PC-3 (cell line): ENCODE results near the gene MOB4. TPM values are rescaled to one million over a fixed set of nuclear protein-coding genes. Genes with fewer than 3 reads are reported as not detected.

Experiments used
- ATAC-seq: fragments of 200-7000 bp; cut with Tn5 transposase; 2 replicates; pipeline ENCODE4 v1.9.1; 2020; ENCODE audit warnings: mild to moderate bottlenecking, moderate library complexity
- BruUV-seq: library from RNA; stranded (reverse); fragments of 400-500 nt; replicated peaks from 2 replicates; lab custom pipeline; 2021; lab: Mats Ljungman, UMichigan
- CTCF ChIA-PET: fragments of 300-600 bp; sonication (Branson Sonifier 250); formaldehyde crosslinking; loops from one replicate; lab custom pipeline; 2022; ENCODE audit warnings: antibody characterized with exemption; lab: Charles Lee
- POLR2A ChIA-PET: fragments of 300-600 bp; sonication (Branson Sonifier 250); formaldehyde crosslinking; loops from one replicate; lab custom pipeline; 2022; ENCODE audit warnings: antibody characterized with exemption; ENCODE audit not compliant: unreplicated experiment; lab: Charles Lee
- DNase-seq: peaks from one replicate; pipeline ENCODE4 v3.0.0-alpha.2; 2015
- H2AFZ ChIP-seq: fragments of 300-600 bp; sonication (generic); 2 replicates; pipeline ENCODE4 v1.6.0; 2016; ENCODE audit warnings: antibody characterized with exemption, low read length
- H3F3A ChIP-seq: fragments of 300-600 bp; sonication (generic); one replicate; pipeline ENCODE4 v1.6.0; 2017; ENCODE audit warnings: antibody characterized with exemption, low read length, control low read depth, mild to moderate bottlenecking; ENCODE audit not compliant: unreplicated experiment
- H3K27ac ChIP-seq: fragments of 300-600 bp; sonication (generic); 2 replicates; pipeline ENCODE4 v1.5.1; 2016; ENCODE audit warnings: mild to moderate bottlenecking, low read length
- H3K27me3 ChIP-seq: fragments of 300-600 bp; sonication (generic); 2 replicates; pipeline ENCODE4 v1.6.1; 2016; ENCODE audit warnings: low read length, mixed read lengths
- H3K36me3 ChIP-seq: fragments of 300-600 bp; sonication (generic); 2 replicates; pipeline ENCODE4 v1.6.1; 2016; ENCODE audit warnings: low read depth, mixed run types, low read length, mixed read lengths
- H3K4me1 ChIP-seq: fragments of 300-600 bp; sonication (generic); 2 replicates; pipeline ENCODE4 v1.5.1; 2016; ENCODE audit warnings: low read length; ENCODE audit not compliant: insufficient read depth
- H3K4me2 ChIP-seq: fragments of 300-600 bp; sonication (generic); 2 replicates; pipeline ENCODE4 v1.6.0; 2016; ENCODE audit warnings: low read length
- H3K4me3 ChIP-seq: fragments of 300-600 bp; sonication (generic); 2 replicates; pipeline ENCODE4 v1.5.1; 2016; ENCODE audit warnings: mild to moderate bottlenecking, low read length, mixed read lengths
- H3K79me2 ChIP-seq: fragments of 300-600 bp; sonication (generic); 2 replicates; pipeline ENCODE4 v1.6.1; 2017; ENCODE audit warnings: low read length, mixed read lengths
- H3K9ac ChIP-seq: fragments of 300-600 bp; sonication (generic); 2 replicates; pipeline ENCODE4 v1.6.0; 2016; ENCODE audit warnings: mild to moderate bottlenecking, low read length
- H3K9me2 ChIP-seq: fragments of 300-600 bp; sonication (generic); replicated peaks from 2 replicates; pipeline ENCODE4 v1.6.1; 2016; ENCODE audit warnings: mixed run types, low read length, mixed read lengths
- H3K9me3 ChIP-seq: fragments of 300-600 bp; sonication (generic); 2 replicates; pipeline ENCODE4 v1.6.1; 2016; ENCODE audit warnings: low read length, mixed read lengths
- H4K20me1 ChIP-seq: fragments of 300-600 bp; sonication (generic); 2 replicates; pipeline ENCODE4 v1.6.1; 2016; ENCODE audit warnings: low read length, mixed read lengths
- CTCF ChIP-seq: fragments of 300-600 bp; sonication (generic); conservative IDR thresholded peaks from 2 replicates; pipeline ENCODE4 v1.5.1; 2017; ENCODE audit warnings: antibody characterized with exemption, low read depth, mild to moderate bottlenecking, low read length
- EZH2 ChIP-seq: fragments of 300-600 bp; sonication (generic); IDR thresholded peaks from one replicate; pipeline ENCODE4 v1.6.1; 2017; ENCODE audit warnings: antibody characterized with exemption, mild to moderate bottlenecking, low read length; ENCODE audit not compliant: unreplicated experiment
- EZH2phosphoT487 ChIP-seq: fragments of 300-600 bp; sonication (generic); IDR thresholded peaks from 2 replicates; pipeline ENCODE4 v1.6.1; 2018; ENCODE audit warnings: mild to moderate bottlenecking, antibody characterized with exemption, low read length, borderline replicate concordance
- intact Hi-C: fragments of 100-400 bp; cut with micrococcal nuclease; formaldehyde crosslinking; loops from 2 replicates; pipeline ENCODE4 v1.9.0; 2023
- total RNA-seq: library from RNA; depleted of rRNA; stranded (reverse); fragments of >200 nt; gene quantifications from 2 replicates; pipeline ENCODE4 v1.2.3, GENCODE V29; 2014

Gene MOB4
- total RNA-seq, 1 experiment from 2014 or later = 24.9 TPM

GRCh38 chr2:197555467-197555866 lies 39.6 kb downstream of the MOB4 start:
- ATAC-seq (no peak), DNase-seq (no peak)
- Histone ChIP-seq H3K4me1 (no peaks in the 10 kb centered on the region; the same call in 1 of the 2 replicates), H3K9me2 (no peaks in the 10 kb centered on the region), H2AFZ (no peak overlapping the region), H4K20me1 (no peaks in the 10 kb centered on the region), H3K9me3 (no peaks in the 10 kb centered on the region), H3K27me3 (no peaks in the 10 kb centered on the region), H3K36me3 (peaks cover 15% of the 10 kb centered on the region; the same call in 1 of the 2 replicates), H3F3A (no peaks in the 10 kb centered on the region), H3K9ac (no peak overlapping the region), H3K4me2 (no peak overlapping the region), H3K27ac (no peak overlapping the region), H3K79me2 (no peaks in the 10 kb centered on the region), H3K4me3 (no peak overlapping the region)
- CTCF ChIA-PET = no interaction called here
- no TSS peak for BruUV-seq
- TF ChIP-seq EZH2phosphoT487 = no peak
- no peak for TF ChIP-seq CTCF
- no peak for TF ChIP-seq EZH2
- POLR2A ChIA-PET = no interaction called here
- intact Hi-C loops = no loop called here

GRCh38 chr2:197556456-197556855 lies 40.6 kb downstream of the MOB4 start:
- Histone ChIP-seq H3K27me3 (no peaks in the 10 kb centered on the region), H3K9ac (no peak overlapping the region), H3K27ac (no peak overlapping the region), H3K36me3 (peaks cover 10% of the 10 kb centered on the region; the same call in 1 of the 2 replicates), H3F3A (no peaks in the 10 kb centered on the region), H3K9me2 (no peaks in the 10 kb centered on the region), H3K4me2 (no peak overlapping the region), H3K9me3 (no peaks in the 10 kb centered on the region), H4K20me1 (no peaks in the 10 kb centered on the region), H3K4me1 (no peaks in the 10 kb centered on the region; the same call in 1 of the 2 replicates), H2AFZ (no peak overlapping the region), H3K4me3 (no peak overlapping the region), H3K79me2 (no peaks in the 10 kb centered on the region)
- ChIA-PET POLR2A (no interaction called here), CTCF (no interaction called here)
- no peak for ATAC-seq
- DNase-seq = no peak
- TF ChIP-seq EZH2 (no peak), EZH2phosphoT487 (no peak), CTCF (no peak)
- intact Hi-C loops = no loop called here
- BruUV-seq = TSS peak; percentile 5

GRCh38 chr2:197558393-197558792 lies 42.5 kb downstream of the MOB4 start:
- Histone ChIP-seq H3K27me3 (no peaks in the 10 kb centered on the region), H3K36me3 (peaks cover 7% of the 10 kb centered on the region; the same call in 1 of the 2 replicates), H3K4me3 (no peak overlapping the region), H3F3A (no peaks in the 10 kb centered on the region), H3K9me3 (no peaks in the 10 kb centered on the region), H3K9ac (no peak overlapping the region), H3K79me2 (no peaks in the 10 kb centered on the region), H3K9me2 (no peaks in the 10 kb centered on the region), H3K27ac (no peak overlapping the region), H4K20me1 (no peaks in the 10 kb centered on the region), H3K4me2 (no peak overlapping the region), H2AFZ (no peak overlapping the region), H3K4me1 (no peaks in the 10 kb centered on the region; the same call in 1 of the 2 replicates)
- no TSS peak for BruUV-seq
- no peak for TF ChIP-seq EZH2
- TF ChIP-seq EZH2phosphoT487 = no peak
- TF ChIP-seq CTCF = no peak
- ATAC-seq = peak; percentile 78
- peak; percentile 42 for DNase-seq
- intact Hi-C loops = no loop called here
- POLR2A ChIA-PET = no interaction called here
- CTCF ChIA-PET = no interaction called here
